IPS-15b (cell line): ENCODE results near the gene CD63.

Source experiments
- H3K27me3 ChIP-seq: one replicate; pipeline ENCODE4 v1.6.1; 2013; ENCODE audit warnings: low read length; ENCODE audit not compliant: control insufficient read depth, insufficient read depth
- H3K36me3 ChIP-seq: one replicate; pipeline ENCODE4 v1.6.1; 2013; ENCODE audit warnings: low read length; ENCODE audit not compliant: control insufficient read depth, insufficient read depth
- H3K4me1 ChIP-seq: one replicate; pipeline ENCODE4 v1.6.1; 2013; ENCODE audit warnings: mild to moderate bottlenecking, low read length; ENCODE audit not compliant: control insufficient read depth, insufficient read depth
- H3K4me3 ChIP-seq: one replicate; pipeline ENCODE4 v1.5.1; 2013; ENCODE audit warnings: low read depth, low read length
- H3K9ac ChIP-seq: one replicate; pipeline ENCODE4 v1.6.1; 2013; ENCODE audit warnings: low read depth, mild to moderate bottlenecking, low read length
- H3K9me3 ChIP-seq: one replicate; pipeline ENCODE4 v1.6.1; 2013; ENCODE audit warnings: mild to moderate bottlenecking, low read length; ENCODE audit not compliant: control insufficient read depth, insufficient read depth

The CD63 gene

GRCh38 chr12:55698241-55698955, 30.4 kb downstream of the CD63 start:
- peaks cover 21% of the 10 kb centered on the region for H3K36me3 ChIP-seq
- H3K4me1 ChIP-seq, result no peaks in the 10 kb centered on the region
- H3K9me3 ChIP-seq, result no peaks in the 10 kb centered on the region
- H3K27me3 ChIP-seq, result no peaks in the 10 kb centered on the region
- no peak overlapping the region for H3K9ac ChIP-seq
- H3K4me3 ChIP-seq, result no peak overlapping the region

GRCh38 chr12:55697686-55698085, 31.1 kb downstream of the CD63 start:
- Histone ChIP-seq H3K4me3 (no peak overlapping the region), H3K9me3 (no peaks in the 10 kb centered on the region), H3K27me3 (no peaks in the 10 kb centered on the region), H3K36me3 (peaks cover 26% of the 10 kb centered on the region), H3K4me1 (no peaks in the 10 kb centered on the region), H3K9ac (no peak overlapping the region)

- Histone ChIP-seq H3K36me3 (peaks cover 29% of the 10 kb centered on the region), H3K9ac (no peak overlapping the region), H3K27me3 (no peaks in the 10 kb centered on the region), H3K4me3 (no peak overlapping the region), H3K9me3 (no peaks in the 10 kb centered on the region), H3K4me1 (no peaks in the 10 kb centered on the region)
Measured at GRCh38 chr12:55696796-55697462, 31.9 kb downstream of the CD63 start.

GRCh38 chr12:55696141-55696540, 32.7 kb downstream of the CD63 start:
- Histone ChIP-seq H3K9ac (no peak overlapping the region), H3K36me3 (peaks cover 29% of the 10 kb centered on the region), H3K4me3 (no peak overlapping the region), H3K9me3 (no peaks in the 10 kb centered on the region), H3K27me3 (no peaks in the 10 kb centered on the region), H3K4me1 (no peaks in the 10 kb centered on the region)

GRCh38 chr12:55695349-55695748, 33.5 kb downstream of the CD63 start:
- no peak overlapping the region for H3K9ac ChIP-seq

GRCh38 chr12:55694651-55695050, 34.2 kb downstream of the CD63 start:
- H3K27me3 ChIP-seq, result no peaks in the 10 kb centered on the region
- H3K9me3 ChIP-seq, result no peaks in the 10 kb centered on the region
- no peak overlapping the region for H3K9ac ChIP-seq
- H3K4me3 ChIP-seq, result no peak overlapping the region
- H3K36me3 ChIP-seq, result peaks cover 27% of the 10 kb centered on the region
- no peaks in the 10 kb centered on the region for H3K4me1 ChIP-seq

More at GRCh38 chr12:55695349-55695748, 33.5 kb downstream of the CD63 start:
- peaks cover 29% of the 10 kb centered on the region for H3K36me3 ChIP-seq
- H3K4me1 ChIP-seq, result no peaks in the 10 kb centered on the region
- H3K27me3 ChIP-seq, result no peaks in the 10 kb centered on the region
- no peaks in the 10 kb centered on the region for H3K9me3 ChIP-seq
- no peak overlapping the region for H3K4me3 ChIP-seq

GRCh38 chr12:55694188-55694515, 34.7 kb downstream of the CD63 start:
- Histone ChIP-seq H3K36me3 (peaks cover 27% of the 10 kb centered on the region), H3K4me3 (no peak overlapping the region)

GRCh38 chr12:55693323-55694187, 35.3 kb downstream of the CD63 start:
- no peaks in the 10 kb centered on the region for H3K9me3 ChIP-seq
- H3K4me3 ChIP-seq, result no peak overlapping the region
- no peaks in the 10 kb centered on the region for H3K27me3 ChIP-seq
- no peaks in the 10 kb centered on the region for H3K4me1 ChIP-seq
- H3K9ac ChIP-seq, result no peak overlapping the region
- H3K36me3 ChIP-seq, result peaks cover 29% of the 10 kb centered on the region

More at GRCh38 chr12:55694188-55694515, 34.7 kb downstream of the CD63 start:
- no peak overlapping the region for H3K9ac ChIP-seq
- no peaks in the 10 kb centered on the region for H3K4me1 ChIP-seq
- no peaks in the 10 kb centered on the region for H3K27me3 ChIP-seq
- no peaks in the 10 kb centered on the region for H3K9me3 ChIP-seq

- no peaks in the 10 kb centered on the region for H3K4me1 ChIP-seq
- H3K9me3 ChIP-seq, result no peaks in the 10 kb centered on the region
- H3K27me3 ChIP-seq, result no peaks in the 10 kb centered on the region
- peaks cover 32% of the 10 kb centered on the region for H3K36me3 ChIP-seq
- no peak overlapping the region for H3K4me3 ChIP-seq
- no peak overlapping the region for H3K9ac ChIP-seq
Measured at GRCh38 chr12:55692631-55693322, 36.0 kb downstream of the CD63 start.

GRCh38 chr12:55688716-55689655, 39.8 kb downstream of the CD63 start:
- Histone ChIP-seq H3K9me3 (no peaks in the 10 kb centered on the region), H3K4me3 (no peak overlapping the region), H3K9ac (no peak overlapping the region), H3K4me1 (no peaks in the 10 kb centered on the region), H3K27me3 (no peaks in the 10 kb centered on the region), H3K36me3 (peaks cover 24% of the 10 kb centered on the region)
